Esophagus mucosa (tissue), 1 donor: ENCODE results near the gene GTPBP6. TPM values are rescaled to one million over a fixed set of nuclear protein-coding genes. Genes with fewer than 3 reads are reported as not detected.
"Not testable (repeated sequence)": the region's sequence is repeated elsewhere in the genome, so short reads cannot be mapped to it uniquely, and the experiment has no call there.

Experiments
- ATAC-seq: fragments of 200-7000 bp; cut with Tn5 transposase; one replicate; pipeline ENCODE4 v1.9.1; 2020
- total RNA-seq: library from RNA; stranded (reverse); gene quantifications from one replicate; pipeline ENCODE4 v1.2.4, GENCODE V29; 2023
- donor health status: DM: yes; HTN: yes; CAD: no.

GTPBP6 gene
- total RNA-seq, 1 donor from 2014 or later = 35.3 TPM

- no peak for ATAC-seq
Observed at GRCh38 chrX:334331-334891, 15.8 kb upstream of the GTPBP6 start.

GRCh38 chrX:333611-334311 is 15.2 kb upstream of the GTPBP6 start:
- no peak for ATAC-seq

GRCh38 chrX:332916-333610 is 14.5 kb upstream of the GTPBP6 start:
- ATAC-seq = no peak

- ATAC-seq = peak; percentile 3
Observed at GRCh38 chrX:332496-332860, 13.9 kb upstream of the GTPBP6 start.

GRCh38 chrX:331825-332495 is 13.4 kb upstream of the GTPBP6 start:
- peak; percentile 5 for ATAC-seq

- peak; percentile 40 for ATAC-seq
Observed at GRCh38 chrX:331151-331824, 12.7 kb upstream of the GTPBP6 start.

- ATAC-seq = peak; percentile 13
Observed at GRCh38 chrX:330726-331150, 12.1 kb upstream of the GTPBP6 start.

- ATAC-seq = not testable (repeated sequence)
Observed at GRCh38 chrX:330141-330725, 11.6 kb upstream of the GTPBP6 start.

- no peak for ATAC-seq
Observed at GRCh38 chrX:329291-329910, 10.8 kb upstream of the GTPBP6 start.

GRCh38 chrX:327660-328126 is 9.1 kb upstream of the GTPBP6 start:
- ATAC-seq = no peak

GRCh38 chrX:324664-325063 is 6.1 kb upstream of the GTPBP6 start:
- not testable (repeated sequence) for ATAC-seq

- peak; percentile 17 for ATAC-seq
Observed at GRCh38 chrX:323721-324628, 5.4 kb upstream of the GTPBP6 start.

GRCh38 chrX:320126-320783 is 1.7 kb upstream of the GTPBP6 start:
- ATAC-seq = no peak

GRCh38 chrX:319579-320125 is 1.1 kb upstream of the GTPBP6 start:
- no peak for ATAC-seq

GRCh38 chrX:318068-318738 is 393 bp downstream of the GTPBP6 start:
- ATAC-seq = peak; percentile 83

- ATAC-seq = no peak
Observed at GRCh38 chrX:317424-318067, 1.1 kb downstream of the GTPBP6 start.

GRCh38 chrX:316351-317325 is 2.0 kb downstream of the GTPBP6 start:
- ATAC-seq = no peak
